GM13976 (cell line): ENCODE data around the gene COP1.

Experiments
- DNase-seq: peaks from one replicate; pipeline ENCODE4 v3.0.0; 2012; ENCODE audit warnings: low spot score
- CTCF ChIP-seq: IDR thresholded peaks from 2 replicates; pipeline ENCODE4 v1.5.1; 2012; ENCODE audit warnings: borderline replicate concordance, mild to moderate bottlenecking; ENCODE audit not compliant: insufficient read depth; ENCODE audit errors: extremely low read depth, missing control alignments, control extremely low read depth
- in situ Hi-C: fragments of 300-500 bp; cut with MboI; formaldehyde crosslinking; loops from one replicate; pipeline ENCODE4 v1.12.0; 2022; ENCODE audit warnings: low sequenced_read_pairs, mixed read lengths, inconsistent platforms; ENCODE audit not compliant: unreplicated experiment

Gene COP1

GRCh38 chr1:176199707-176200106 is 7.4 kb downstream of the COP1 start:
- in situ Hi-C loops, result no loop called here
- DNase-seq, result no peak
- TF ChIP-seq CTCF, result no peak

- no peak for DNase-seq
- in situ Hi-C loops, result no loop called here
- no peak for TF ChIP-seq CTCF
These were observed 8.7 kb downstream of the COP1 start for GRCh38 chr1:176198413-176198812.

- in situ Hi-C loops, result no loop called here
- DNase-seq, result no peak
- no peak for TF ChIP-seq CTCF
These were observed 10.4 kb downstream of the COP1 start for GRCh38 chr1:176196728-176197127.

- no peak for TF ChIP-seq CTCF
- no peak for DNase-seq
- in situ Hi-C loops, result no loop called here
These were observed 11.5 kb downstream of the COP1 start for GRCh38 chr1:176195547-176195946.

GRCh38 chr1:176193663-176194062 is 13.4 kb downstream of the COP1 start:
- no peak for DNase-seq
- no peak for TF ChIP-seq CTCF
- in situ Hi-C loops, result no loop called here

- in situ Hi-C loops, result no loop called here
- no peak for DNase-seq
- no peak for TF ChIP-seq CTCF
These were observed 14.1 kb downstream of the COP1 start for GRCh38 chr1:176193023-176193422.

GRCh38 chr1:176188604-176189003 is 18.5 kb downstream of the COP1 start:
- in situ Hi-C loops, result no loop called here
- no peak for DNase-seq
- no peak for TF ChIP-seq CTCF
